ENCODE results near the gene RAD1. TPM values are rescaled to one million over a fixed set of nuclear protein-coding genes. Genes with fewer than 3 reads are reported as not detected.

Gene RAD1
- total RNA-seq, 4 donors from 2014 or later: 4.6 to 27.7 (median 19.0) TPM

- H3K27ac ChIP-seq: no peak overlapping the region
- no peaks in the 10 kb centered on the region for H3K36me3 ChIP-seq
- H3K27me3 ChIP-seq: no peaks in the 10 kb centered on the region
- no peak for DNase-seq
- no peak overlapping the region for H3K4me3 ChIP-seq
- no peaks in the 10 kb centered on the region for H3K9me3 ChIP-seq
- TF ChIP-seq POLR2A (IDR thresholded peaks at IDR 0.05): no peak
- no peak for TF ChIP-seq CTCF (IDR thresholded peaks at IDR 0.05)
- intact Hi-C loops (cut with DNase I): loop anchor here (5.0 to 10.0 kb wide), 2 partner anchors 373 to 415 kb away; no protein-coding TSS in a partner anchor
- peaks cover 0 to 5% (median 0%) of the 10 kb centered on the region in 3 donors for H3K4me1 ChIP-seq
These were observed 17.7 kb downstream of the RAD1 start for GRCh38 chr5:34897646-34898045.

- TF ChIP-seq POLR2A (IDR thresholded peaks at IDR 0.05) (no peak), CTCF (IDR thresholded peaks at IDR 0.05) (no peak)
- no peak for DNase-seq
- intact Hi-C loops (cut with DNase I): loop anchor here (5.0 to 10.0 kb wide), 2 partner anchors 371 to 414 kb away; no protein-coding TSS in a partner anchor
- Histone ChIP-seq H3K27me3 (no peaks in the 10 kb centered on the region), H3K36me3 (no peaks in the 10 kb centered on the region), H3K9me3 (no peaks in the 10 kb centered on the region), H3K4me1 (peaks cover 0 to 5% (median 0%) of the 10 kb centered on the region in 3 donors), H3K27ac (no peak overlapping the region), H3K4me3 (no peak overlapping the region)
- WGBS, 2 donors: 71 to 100% methylated on average over 1 of the region's 2 CpGs
These were observed 19.5 kb downstream of the RAD1 start for GRCh38 chr5:34895641-34896419.

DNA sequence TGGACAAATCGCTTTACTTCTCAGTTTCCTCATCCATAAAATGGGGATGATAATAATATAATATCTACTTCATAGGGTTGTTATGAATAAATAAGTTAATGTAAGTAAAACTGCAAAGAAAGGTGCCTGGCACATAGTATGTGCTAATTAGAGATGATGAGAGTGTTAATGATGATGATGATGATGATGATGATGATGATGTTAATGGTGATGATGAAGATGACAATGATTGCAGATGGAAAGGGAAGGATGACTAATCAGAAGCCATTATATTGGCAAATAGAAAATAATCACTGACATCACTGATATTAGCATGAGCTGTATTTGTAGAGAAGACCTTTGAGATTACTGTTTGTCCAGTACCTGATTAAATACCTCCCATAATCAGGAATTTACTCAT, 20.6 kb downstream of the RAD1 start:
- H3K4me1 ChIP-seq: peaks cover 0 to 5% (median 0%) of the 10 kb centered on the region in 3 donors
- H3K36me3 ChIP-seq: no peaks in the 10 kb centered on the region
- intact Hi-C loops (cut with DNase I): loop anchor here (5.0 to 10.0 kb wide), 2 partner anchors 370 to 412 kb away; no protein-coding TSS in a partner anchor
- TF ChIP-seq CTCF (IDR thresholded peaks at IDR 0.05): no peak
- no peak for TF ChIP-seq POLR2A (IDR thresholded peaks at IDR 0.05)
- H3K27ac ChIP-seq: no peak overlapping the region
- no peaks in the 10 kb centered on the region for H3K9me3 ChIP-seq
- DNase-seq: no peak
- no peak overlapping the region for H3K4me3 ChIP-seq
- 95 to 100% methylated on average over 1 of the region's 1 CpG for WGBS, 2 donors
- H3K27me3 ChIP-seq: no peaks in the 10 kb centered on the region

- intact Hi-C loops (cut with DNase I): loop anchor here (10.0 kb wide), 1 partner anchor 368 kb away; no protein-coding TSS in a partner anchor
- H3K27ac ChIP-seq: no peak overlapping the region
- TF ChIP-seq POLR2A (IDR thresholded peaks at IDR 0.05) (no peak), CTCF (IDR thresholded peaks at IDR 0.05) (no peak)
- no peaks in the 10 kb centered on the region for H3K9me3 ChIP-seq
- H3K4me1 ChIP-seq: no peaks in the 10 kb centered on the region
- H3K36me3 ChIP-seq: no peaks in the 10 kb centered on the region
- H3K27me3 ChIP-seq: no peaks in the 10 kb centered on the region
- 89 to 91% methylated on average over 6 of the region's 6 CpGs for WGBS, 2 donors
- DNase-seq: no peak
- H3K4me3 ChIP-seq: no peak overlapping the region
These were observed 22.9 kb downstream of the RAD1 start for GRCh38 chr5:34892414-34892813.

DNA sequence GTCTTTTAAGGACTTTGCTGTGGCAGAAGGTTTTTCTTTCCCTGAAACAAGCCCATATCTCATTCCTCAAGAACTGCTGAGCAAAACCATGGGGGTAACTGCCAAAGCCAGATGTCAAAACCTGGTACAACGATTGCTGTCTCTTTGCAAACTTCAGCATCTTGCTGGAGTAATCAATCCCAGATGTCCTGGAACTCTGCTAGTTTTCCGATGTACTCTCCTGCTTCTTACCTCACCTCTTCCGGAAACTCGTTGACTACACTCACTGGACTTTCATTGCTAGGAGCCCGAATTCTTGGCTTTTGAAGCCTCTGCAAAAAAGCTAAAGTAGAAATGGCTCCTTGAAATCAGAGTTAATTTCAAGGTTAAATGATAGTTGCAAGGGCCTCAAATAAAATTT, 23.3 kb downstream of the RAD1 start:
- peaks cover 0 to 2% (median 0%) of the 10 kb centered on the region in 3 donors for H3K4me1 ChIP-seq
- no peak for DNase-seq
- 73 to 84% methylated on average over 5 of the region's 5 CpGs for WGBS, 2 donors
- TF ChIP-seq CTCF (IDR thresholded peaks at IDR 0.05) (no peak), POLR2A (IDR thresholded peaks at IDR 0.05) (no peak)
- H3K27me3 ChIP-seq: no peaks in the 10 kb centered on the region
- no peak overlapping the region for H3K27ac ChIP-seq
- H3K4me3 ChIP-seq: no peak overlapping the region
- H3K9me3 ChIP-seq: no peaks in the 10 kb centered on the region
- H3K36me3 ChIP-seq: no peaks in the 10 kb centered on the region
- intact Hi-C loops (cut with DNase I): loop anchor here (10.0 kb wide), 1 partner anchor 367 kb away; no protein-coding TSS in a partner anchor
